NCI-H187 (cell line): ENCODE data around the gene LYPD5.
"Not testable (repeated sequence)": the region's sequence is repeated elsewhere in the genome, so short reads cannot be mapped to it uniquely, and the experiment has no call there.

ENCODE experiments used
- DNase-seq, 2 experiments: peaks; one replicate each; lab custom pipeline; 2025; lab: John Stamatoyannopoulos, UW

The LYPD5 gene

GRCh38 chr19:43802216-43802951, at the start of gene LYPD5:
TSS of gene LYPD5 (minus strand) at chr19:43802447. CDS start at chr19:43802380, 67 bp downstream.
- DNase-seq: no peak

GRCh38 chr19:43848821-43849220, 46.6 kb upstream of the LYPD5 start:
- no peak for DNase-seq

- no peak for DNase-seq
These were observed 45.6 kb upstream of the LYPD5 start for GRCh38 chr19:43847884-43848283.

GRCh38 chr19:43847246-43847645, 45.0 kb upstream of the LYPD5 start:
- DNase-seq: no peak

GRCh38 chr19:43842007-43842406, 39.8 kb upstream of the LYPD5 start:
- no peak for DNase-seq

- no peak for DNase-seq
These were observed 36.9 kb upstream of the LYPD5 start for GRCh38 chr19:43839139-43839538.

- DNase-seq: peak; percentile 81 to 87
These were observed 24.8 kb upstream of the LYPD5 start, which contains the start of gene ZNF283 for GRCh38 chr19:43826787-43827754. TSS of gene ZNF283 (plus strand) at chr19:43827321. CDS start at chr19:43833505, 6,184 bp downstream.

GRCh38 chr19:43824572-43824971, 22.3 kb upstream of the LYPD5 start:
- DNase-seq: not testable (repeated sequence)

GRCh38 chr19:43823856-43824255, 21.6 kb upstream of the LYPD5 start:
- DNase-seq: not testable (repeated sequence)

GRCh38 chr19:43820884-43821215, 18.6 kb upstream of the LYPD5 start:
- DNase-seq: no peak

- DNase-seq: no peak
These were observed 18.0 kb upstream of the LYPD5 start for GRCh38 chr19:43820098-43820883.

GRCh38 chr19:43818500-43818899, 16.3 kb upstream of the LYPD5 start:
- DNase-seq: no peak

- not testable (repeated sequence) for DNase-seq
These were observed 15.2 kb upstream of the LYPD5 start for GRCh38 chr19:43817454-43817853.

GRCh38 chr19:43814663-43815352, 12.6 kb upstream of the LYPD5 start:
- no peak for DNase-seq

GRCh38 chr19:43812688-43813087, 10.4 kb upstream of the LYPD5 start:
- DNase-seq: no peak

GRCh38 chr19:43812259-43812658, 10.0 kb upstream of the LYPD5 start:
- no peak for DNase-seq

GRCh38 chr19:43811837-43812236, 9.6 kb upstream of the LYPD5 start:
- no peak for DNase-seq

- DNase-seq: no peak
These were observed 7.8 kb upstream of the LYPD5 start for GRCh38 chr19:43809762-43810696.

- DNase-seq: no peak
These were observed 5.4 kb upstream of the LYPD5 start for GRCh38 chr19:43807651-43808050.

- DNase-seq: no peak
These were observed 4.6 kb upstream of the LYPD5 start for GRCh38 chr19:43806848-43807247.
